HG03139 (cell line): ENCODE measurements around the gene SHC1.

Experiments used
- ATAC-seq: cut with Tn5 transposase; IDR thresholded peaks from one replicate; pipeline ENCODE4 v1.9.1; 2021; ENCODE audit not compliant: unreplicated experiment

The SHC1 gene

GRCh38 chr1:154940651-154941194, 29.8 kb downstream of the SHC1 start:
- ATAC-seq = no peak

- ATAC-seq = no peak
Measured at GRCh38 chr1:154940213-154940560, 30.4 kb downstream of the SHC1 start.

GRCh38 chr1:154938604-154939399, 31.7 kb downstream of the SHC1 start:
- ATAC-seq = no peak

GRCh38 chr1:154937988-154938386, 32.6 kb downstream of the SHC1 start:
- ATAC-seq = no peak

GRCh38 chr1:154937085-154937987, 33.2 kb downstream of the SHC1 start:
- peak; percentile 50 for ATAC-seq

GRCh38 chr1:154936555-154937084, 33.9 kb downstream of the SHC1 start, which contains the start of gene PMVK:
PMVK (minus strand) TSS chr1:154936719; CDS start chr1:154936685, 34 bp downstream.
- peak; percentile 72 for ATAC-seq

GRCh38 chr1:154935749-154936554, 34.6 kb downstream of the SHC1 start:
- no peak for ATAC-seq

GRCh38 chr1:154934358-154934948, 36.1 kb downstream of the SHC1 start:
- ATAC-seq = no peak

GRCh38 chr1:154931940-154932487, 38.5 kb downstream of the SHC1 start:
- no peak for ATAC-seq

- ATAC-seq = no peak
Measured at GRCh38 chr1:154926201-154926600, 44.3 kb downstream of the SHC1 start.

- no peak for ATAC-seq
Measured at GRCh38 chr1:154925335-154926170, 45.0 kb downstream of the SHC1 start.

- ATAC-seq = no peak
Measured at GRCh38 chr1:154923695-154924094, 46.9 kb downstream of the SHC1 start.

- ATAC-seq = no peak
Measured at GRCh38 chr1:154913273-154913672, 57.3 kb downstream of the SHC1 start.

GRCh38 chr1:154912755-154913154, 57.8 kb downstream of the SHC1 start:
- ATAC-seq = no peak
